Activated CD4-positive, alpha-beta T cell treated with anti-CD3 and anti-CD28 coated beads, Interleukin-2, Interleukin-4, amounts not matched to agents 100 ng/mL and 50 ng/mL, durations not matched to agents 16 hours and 8 hours (primary cell): ENCODE results near the gene PPP1R13B.
A peak's percentile ranks its signal among the peaks of the same experiment; 100 is the strongest.

Experiments used
- DNase-seq: peaks from one replicate; pipeline ENCODE4 v3.0.0-alpha.2; 2020; ENCODE audit warnings: low spot score

PPP1R13B gene

GRCh38 chr14:103730490-103731035, 116.8 kb downstream of the PPP1R13B start:
- no peak for DNase-seq

GRCh38 chr14:103729496-103730448, 117.6 kb downstream of the PPP1R13B start:
- no peak for DNase-seq

GRCh38 chr14:103728721-103729120, 118.7 kb downstream of the PPP1R13B start:
- no peak for DNase-seq

- no peak for DNase-seq
These were observed 119.2 kb downstream of the PPP1R13B start for GRCh38 chr14:103728141-103728540.

GRCh38 chr14:103727313-103727980, 119.9 kb downstream of the PPP1R13B start:
- DNase-seq, result no peak

GRCh38 chr14:103726474-103726873, 120.9 kb downstream of the PPP1R13B start:
- DNase-seq, result no peak

GRCh38 chr14:103725739-103726395, 121.5 kb downstream of the PPP1R13B start:
- DNase-seq, result no peak

GRCh38 chr14:103725001-103725682, 122.2 kb downstream of the PPP1R13B start:
- DNase-seq, result no peak

GRCh38 chr14:103724116-103724515, 123.3 kb downstream of the PPP1R13B start:
- DNase-seq, result no peak

- DNase-seq, result no peak
These were observed 123.7 kb downstream of the PPP1R13B start for GRCh38 chr14:103723748-103724081.

GRCh38 chr14:103721334-103722120, 125.8 kb downstream of the PPP1R13B start:
- no peak for DNase-seq

- no peak for DNase-seq
These were observed 127.6 kb downstream of the PPP1R13B start for GRCh38 chr14:103719751-103720150.

- DNase-seq, result no peak
These were observed 128.8 kb downstream of the PPP1R13B start for GRCh38 chr14:103718572-103718971.

- no peak for DNase-seq
These were observed 130.4 kb downstream of the PPP1R13B start for GRCh38 chr14:103716899-103717411.

GRCh38 chr14:103716091-103716801, 131.1 kb downstream of the PPP1R13B start:
- no peak for DNase-seq

GRCh38 chr14:103715052-103716000, 132.0 kb downstream of the PPP1R13B start, which contains the start of the genes XRCC3 and ZFYVE21:
Gene XRCC3 (minus strand): TSS chr14:103715451. CDS start chr14:103711087, 4,364 bp downstream.
Gene ZFYVE21 (plus strand): TSS chr14:103715810. CDS start chr14:103715842, 32 bp downstream.
- peak; percentile 100 for DNase-seq

GRCh38 chr14:103714063-103714724, 133.2 kb downstream of the PPP1R13B start:
- no peak for DNase-seq
